KOPT-K1 (cell line): ENCODE results near the gene RIPK3.

Experiments
- H3K27ac ChIP-seq: fragments of 200-600 bp; sonication (generic); 2 replicates; pipeline ENCODE4 v1.5.1; 2016; ENCODE audit warnings: antibody characterized with exemption, mild to moderate bottlenecking, low read depth, low read length; ENCODE audit not compliant: poor library complexity, severe bottlenecking
- H3K36me3 ChIP-seq: fragments of 200-600 bp; sonication (generic); 2 replicates; pipeline ENCODE4 v1.5.1; 2017; ENCODE audit warnings: antibody characterized with exemption, mild to moderate bottlenecking, low read length, moderate library complexity; ENCODE audit not compliant: insufficient read depth
- H3K9me3 ChIP-seq: fragments of 200-600 bp; sonication (generic); 2 replicates; pipeline ENCODE4 v1.5.1; 2017; ENCODE audit warnings: antibody characterized with exemption, low read length, mild to moderate bottlenecking; ENCODE audit not compliant: insufficient read depth, poor library complexity, severe bottlenecking

The RIPK3 gene

DNA sequence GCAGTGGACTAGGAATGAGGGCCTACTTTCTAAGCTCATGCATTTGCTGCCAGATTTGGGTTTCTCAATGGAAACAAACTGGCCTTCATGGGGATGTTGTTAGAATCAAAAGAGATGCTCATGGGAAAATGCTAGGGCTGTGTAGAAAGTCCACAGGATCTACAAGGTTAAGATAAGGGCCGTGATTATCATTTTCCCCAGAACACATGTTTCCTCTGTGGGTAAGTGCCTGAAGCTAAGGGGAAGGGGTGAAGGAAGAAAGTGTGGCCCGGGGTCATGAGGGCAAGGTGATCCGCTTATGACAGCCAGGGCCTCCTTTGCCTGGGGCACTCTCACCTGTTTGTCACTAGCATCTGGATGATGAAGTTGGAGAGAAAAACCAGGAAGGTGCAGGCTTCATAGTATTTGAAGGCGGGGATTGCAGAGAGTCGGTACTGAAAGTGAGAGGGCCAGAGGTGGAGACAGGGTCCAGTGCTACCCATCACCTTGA, 14.7 kb downstream of the RIPK3 start:
- Histone ChIP-seq H3K9me3 (no peaks in the 10 kb centered on the region), H3K36me3 (no peaks in the 10 kb centered on the region), H3K27ac (no peak overlapping the region)

DNA sequence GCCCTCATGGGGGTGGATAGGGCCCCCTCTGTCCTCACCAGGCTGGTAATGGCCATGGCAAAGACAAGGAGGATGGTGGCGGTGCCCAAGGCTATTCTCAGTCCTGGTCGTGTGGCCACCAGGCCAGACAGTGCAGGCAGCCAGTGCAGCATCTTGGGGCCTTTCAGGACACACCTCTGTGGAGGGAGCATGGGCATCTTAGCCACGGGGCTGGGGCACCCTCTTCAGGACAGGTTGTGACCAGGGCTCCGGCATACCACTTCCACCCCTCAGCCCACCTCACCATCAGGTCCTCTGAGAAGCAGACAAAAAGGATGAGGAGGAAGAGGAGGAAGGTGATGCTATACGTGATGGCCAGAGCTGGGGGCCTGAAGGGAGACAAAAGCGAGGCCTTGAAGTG, 15.8 kb downstream of the RIPK3 start:
- Histone ChIP-seq H3K27ac (no peak overlapping the region), H3K36me3 (no peaks in the 10 kb centered on the region), H3K9me3 (no peaks in the 10 kb centered on the region)

DNA sequence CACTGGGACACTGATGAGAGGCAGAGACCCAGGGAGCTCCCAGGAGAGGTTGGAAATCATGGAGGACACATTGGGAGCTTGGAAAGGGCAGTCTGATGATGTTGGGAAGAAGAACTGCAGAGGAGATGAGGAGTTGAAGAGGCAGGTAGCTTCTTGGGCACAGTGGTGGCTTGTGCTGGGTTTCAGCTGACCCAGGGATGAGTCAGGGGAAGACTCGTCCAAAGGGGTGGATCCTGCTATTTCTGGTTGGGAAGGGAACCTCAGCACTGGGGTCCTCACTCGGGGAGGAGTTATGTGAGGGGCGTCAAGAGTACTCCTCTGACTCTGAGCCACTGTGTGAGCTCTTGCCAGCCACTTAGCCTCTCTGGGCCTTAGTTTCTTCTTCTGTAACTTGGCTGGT, 16.4 kb downstream of the RIPK3 start:
- Histone ChIP-seq H3K36me3 (no peaks in the 10 kb centered on the region), H3K9me3 (no peaks in the 10 kb centered on the region), H3K27ac (no peak overlapping the region)

DNA sequence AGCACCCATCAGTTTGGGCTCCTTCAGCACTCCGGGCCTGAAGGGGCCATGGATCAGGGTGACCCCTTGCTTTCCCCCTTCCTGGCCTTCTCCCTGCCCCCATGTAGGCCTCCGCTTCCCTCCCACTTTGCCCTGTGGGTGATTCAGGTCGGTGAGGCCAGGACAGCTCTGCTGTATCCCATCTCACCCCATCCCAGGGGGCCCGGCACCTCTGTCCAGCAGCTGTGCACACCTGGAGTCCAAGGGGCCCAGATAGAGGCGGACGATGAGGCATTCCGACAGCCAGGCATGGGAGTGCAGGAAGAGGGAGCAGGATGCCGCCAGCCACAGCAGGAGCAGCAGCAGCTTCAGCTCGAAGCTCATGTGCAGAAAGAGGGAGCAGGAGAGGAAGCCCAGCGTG, 17.1 kb downstream of the RIPK3 start:
- H3K36me3 ChIP-seq, result no peaks in the 10 kb centered on the region
- no peaks in the 10 kb centered on the region for H3K9me3 ChIP-seq
- H3K27ac ChIP-seq, result no peak overlapping the region

DNA sequence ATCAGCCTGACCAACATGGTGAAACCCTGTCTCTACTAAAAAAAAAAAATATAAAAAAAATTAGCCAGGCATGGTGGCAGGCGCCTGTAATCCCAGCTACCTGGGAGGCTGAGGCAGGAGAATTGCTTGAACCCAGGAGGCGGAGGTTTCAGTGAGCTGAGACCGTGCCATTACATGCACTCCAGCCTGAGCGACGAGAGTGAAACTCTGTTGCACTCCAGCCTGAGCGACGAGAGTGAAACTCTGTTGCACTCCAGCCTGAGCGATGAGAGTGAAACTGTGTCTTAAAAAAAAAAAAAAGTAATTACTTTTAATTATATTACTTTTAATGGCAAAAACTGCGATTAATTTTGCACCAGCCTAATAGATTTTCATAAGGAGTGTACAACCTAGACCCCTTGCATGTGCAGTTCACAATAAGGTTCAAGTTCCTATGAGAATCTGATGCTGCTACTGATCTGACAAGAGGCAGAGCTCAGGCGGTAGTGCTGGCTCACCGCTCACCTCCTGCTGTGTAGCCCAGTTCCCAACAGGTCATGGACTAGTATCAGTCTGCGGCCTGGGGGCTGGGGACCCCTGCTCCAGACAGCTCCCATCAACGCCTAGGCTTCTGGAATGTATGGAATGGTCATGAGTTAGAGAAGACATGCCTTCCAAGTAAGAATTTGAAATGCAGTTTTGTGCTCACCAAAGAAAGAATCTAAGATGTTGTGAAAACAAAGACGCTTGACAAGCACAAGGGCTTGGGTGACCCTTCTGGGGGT, 18.4 kb downstream of the RIPK3 start:
- Histone ChIP-seq H3K36me3 (no peaks in the 10 kb centered on the region), H3K9me3 (no peaks in the 10 kb centered on the region), H3K27ac (no peak overlapping the region)

DNA sequence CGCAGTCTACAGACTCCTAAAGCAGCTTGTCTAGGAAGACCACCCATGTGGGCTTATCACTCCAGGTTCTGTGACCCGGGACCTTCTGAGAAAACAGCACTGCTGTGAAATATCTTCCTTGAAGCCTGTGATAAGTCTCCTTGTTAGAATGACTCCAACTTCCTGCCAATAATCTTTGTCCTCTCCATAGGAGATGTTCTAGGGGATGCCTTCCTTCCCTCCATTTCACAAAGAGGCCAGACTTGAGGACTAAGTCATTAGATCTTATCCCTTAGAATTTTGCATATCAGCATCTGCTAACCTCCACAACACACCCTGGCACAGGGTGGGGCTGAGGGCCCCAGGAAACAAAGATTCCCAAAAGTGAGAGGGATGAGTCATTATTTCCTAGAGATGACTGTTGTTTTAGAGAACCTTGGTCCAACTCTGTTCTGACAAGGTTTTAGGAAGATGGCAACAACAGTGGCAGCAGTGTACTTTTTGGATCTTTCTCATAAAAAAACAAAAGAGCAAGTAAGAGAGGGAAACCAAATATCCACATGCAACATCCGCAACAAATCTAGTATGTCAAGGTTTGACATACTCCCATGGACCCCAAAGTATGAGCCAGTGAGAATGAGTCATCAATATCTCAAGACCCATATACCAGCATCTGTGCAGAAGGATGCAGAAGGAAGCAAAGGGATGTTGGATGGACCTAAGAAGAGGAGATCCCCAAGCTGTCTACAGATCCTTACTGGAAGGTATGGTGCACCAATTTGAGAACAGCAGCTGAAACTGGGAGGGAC, 22.5 kb downstream of the RIPK3 start:
- peaks cover 13% of the 10 kb centered on the region for H3K36me3 ChIP-seq
- H3K27ac ChIP-seq, result no peak overlapping the region
- no peaks in the 10 kb centered on the region for H3K9me3 ChIP-seq

DNA sequence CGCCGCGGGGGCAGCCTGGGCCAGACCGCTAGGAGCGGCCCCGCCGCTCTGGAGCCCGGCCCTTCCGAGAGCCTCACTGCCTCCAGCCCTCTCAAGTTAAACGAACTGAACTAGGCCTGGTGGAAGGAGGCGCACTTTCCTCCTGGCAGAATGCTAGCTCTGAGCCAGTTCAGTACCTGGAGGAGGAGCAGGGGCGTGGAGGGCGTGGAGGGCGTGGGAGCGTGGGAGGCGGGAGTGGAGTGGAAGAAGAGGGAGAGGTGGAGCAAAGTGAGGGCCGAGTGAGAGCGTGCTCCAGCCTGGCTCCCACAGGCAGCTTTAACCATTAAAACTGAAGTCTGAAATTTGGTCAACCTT, 23.2 kb downstream of the RIPK3 start:
- Histone ChIP-seq H3K27ac (no peak overlapping the region), H3K9me3 (no peaks in the 10 kb centered on the region), H3K36me3 (peaks cover 20% of the 10 kb centered on the region)

DNA sequence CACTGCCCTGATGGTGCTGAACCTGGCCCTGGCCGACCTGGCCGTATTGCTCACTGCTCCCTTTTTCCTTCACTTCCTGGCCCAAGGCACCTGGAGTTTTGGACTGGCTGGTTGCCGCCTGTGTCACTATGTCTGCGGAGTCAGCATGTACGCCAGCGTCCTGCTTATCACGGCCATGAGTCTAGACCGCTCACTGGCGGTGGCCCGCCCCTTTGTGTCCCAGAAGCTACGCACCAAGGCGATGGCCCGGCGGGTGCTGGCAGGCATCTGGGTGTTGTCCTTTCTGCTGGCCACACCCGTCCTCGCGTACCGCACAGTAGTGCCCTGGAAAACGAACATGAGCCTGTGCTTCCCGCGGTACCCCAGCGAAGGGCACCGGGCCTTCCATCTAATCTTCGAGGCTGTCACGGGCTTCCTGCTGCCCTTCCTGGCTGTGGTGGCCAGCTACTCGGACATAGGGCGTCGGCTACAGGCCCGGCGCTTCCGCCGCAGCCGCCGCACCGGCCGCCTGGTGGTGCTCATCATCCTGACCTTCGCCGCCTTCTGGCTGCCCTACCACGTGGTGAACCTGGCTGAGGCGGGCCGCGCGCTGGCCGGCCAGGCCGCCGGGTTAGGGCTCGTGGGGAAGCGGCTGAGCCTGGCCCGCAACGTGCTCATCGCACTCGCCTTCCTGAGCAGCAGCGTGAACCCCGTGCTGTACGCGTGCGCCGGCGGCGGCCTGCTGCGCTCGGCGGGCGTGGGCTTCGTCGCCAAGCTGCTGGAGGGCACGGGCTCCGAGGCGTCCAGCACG, 23.8 kb downstream of the RIPK3 start:
- Histone ChIP-seq H3K9me3 (no peaks in the 10 kb centered on the region), H3K36me3 (peaks cover 25% of the 10 kb centered on the region), H3K27ac (no peak overlapping the region)

DNA sequence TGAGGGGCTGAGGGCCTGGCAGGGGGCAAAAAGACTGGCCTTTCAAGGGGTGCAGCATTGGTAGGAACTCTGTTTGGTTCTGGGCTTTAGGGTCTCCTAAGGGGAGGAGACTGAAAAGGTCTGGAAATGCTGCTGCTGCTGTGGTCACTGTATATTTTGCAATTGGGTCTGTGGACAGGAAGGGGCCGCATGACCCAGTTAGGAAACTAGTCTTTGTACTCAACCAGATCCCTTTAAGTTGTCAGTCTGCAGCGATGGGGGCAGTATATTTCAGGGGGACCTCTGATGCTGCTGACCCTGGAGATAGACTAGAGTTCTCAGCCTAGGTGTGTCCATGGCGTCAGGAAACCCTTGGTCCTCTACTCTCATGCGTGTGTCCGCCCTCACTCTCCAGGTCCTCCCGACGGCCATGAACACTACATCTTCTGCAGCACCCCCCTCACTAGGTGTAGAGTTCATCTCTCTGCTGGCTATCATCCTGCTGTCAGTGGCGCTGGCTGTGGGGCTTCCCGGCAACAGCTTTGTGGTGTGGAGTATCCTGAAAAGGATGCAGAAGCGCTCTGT, 24.5 kb downstream of the RIPK3 start:
- H3K27ac ChIP-seq, result no peak overlapping the region
- H3K9me3 ChIP-seq, result no peaks in the 10 kb centered on the region
- H3K36me3 ChIP-seq, result peaks cover 29% of the 10 kb centered on the region

DNA sequence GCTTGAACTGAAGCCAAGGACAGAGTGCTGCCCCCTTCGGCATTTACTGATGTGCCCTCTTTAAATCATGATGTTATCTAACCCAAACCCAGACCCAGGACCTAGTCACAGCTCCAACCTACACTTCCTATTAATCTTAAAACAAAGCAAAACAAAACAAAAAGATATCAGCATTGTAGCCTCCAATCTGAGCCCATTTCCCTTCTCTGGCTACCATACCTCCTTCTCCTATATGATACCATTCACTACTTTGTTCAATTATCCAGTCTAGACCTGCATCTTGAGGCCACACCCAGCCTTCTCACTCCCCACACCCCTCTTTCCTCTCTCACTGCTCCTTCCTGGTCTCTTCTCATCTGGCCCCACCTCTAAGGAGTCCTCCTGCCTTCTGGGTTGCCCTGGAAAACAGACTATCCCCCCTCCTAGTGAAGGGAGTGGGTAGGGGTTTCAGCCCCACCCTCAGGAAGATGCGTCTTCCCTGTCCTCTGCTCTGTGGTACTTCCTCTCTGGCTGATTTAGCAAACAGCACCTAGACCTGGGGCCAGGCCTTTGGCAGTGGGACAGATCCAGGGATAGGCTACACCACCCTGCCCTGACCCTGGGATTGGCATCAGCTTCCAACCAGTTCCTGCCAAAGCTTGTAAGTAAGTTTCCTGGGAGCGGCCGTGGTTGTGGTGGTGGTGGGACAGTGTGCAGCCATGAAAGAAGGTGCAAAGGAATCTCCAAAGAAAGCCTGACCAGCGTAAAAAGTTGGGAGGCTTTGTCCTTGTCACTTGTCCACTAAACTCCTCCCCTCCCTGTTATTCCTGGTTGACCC, 25.2 kb downstream of the RIPK3 start:
- Histone ChIP-seq H3K36me3 (peaks cover 36% of the 10 kb centered on the region), H3K9me3 (no peaks in the 10 kb centered on the region), H3K27ac (no peak overlapping the region)

DNA sequence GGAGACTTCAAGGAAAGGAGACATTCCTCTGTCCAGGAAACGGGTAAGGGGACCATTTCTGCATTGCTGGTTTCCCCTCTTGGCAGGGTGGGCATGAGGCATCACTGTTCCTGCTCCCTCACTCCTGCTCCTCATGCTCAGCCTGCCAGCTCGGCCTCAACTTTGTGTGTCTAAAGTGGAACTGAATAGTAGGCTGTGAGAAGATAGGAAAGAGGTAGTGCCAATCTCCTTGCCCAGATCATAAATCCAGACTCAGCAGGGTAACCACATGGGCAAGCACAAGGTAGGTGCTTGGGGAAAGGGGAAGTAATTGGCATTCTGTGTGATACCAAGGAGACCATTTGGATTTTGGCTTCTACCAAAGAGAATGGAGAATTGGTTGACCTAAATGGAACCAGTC, 25.9 kb downstream of the RIPK3 start:
- H3K36me3 ChIP-seq, result peaks cover 43% of the 10 kb centered on the region
- no peaks in the 10 kb centered on the region for H3K9me3 ChIP-seq
- no peak overlapping the region for H3K27ac ChIP-seq

DNA sequence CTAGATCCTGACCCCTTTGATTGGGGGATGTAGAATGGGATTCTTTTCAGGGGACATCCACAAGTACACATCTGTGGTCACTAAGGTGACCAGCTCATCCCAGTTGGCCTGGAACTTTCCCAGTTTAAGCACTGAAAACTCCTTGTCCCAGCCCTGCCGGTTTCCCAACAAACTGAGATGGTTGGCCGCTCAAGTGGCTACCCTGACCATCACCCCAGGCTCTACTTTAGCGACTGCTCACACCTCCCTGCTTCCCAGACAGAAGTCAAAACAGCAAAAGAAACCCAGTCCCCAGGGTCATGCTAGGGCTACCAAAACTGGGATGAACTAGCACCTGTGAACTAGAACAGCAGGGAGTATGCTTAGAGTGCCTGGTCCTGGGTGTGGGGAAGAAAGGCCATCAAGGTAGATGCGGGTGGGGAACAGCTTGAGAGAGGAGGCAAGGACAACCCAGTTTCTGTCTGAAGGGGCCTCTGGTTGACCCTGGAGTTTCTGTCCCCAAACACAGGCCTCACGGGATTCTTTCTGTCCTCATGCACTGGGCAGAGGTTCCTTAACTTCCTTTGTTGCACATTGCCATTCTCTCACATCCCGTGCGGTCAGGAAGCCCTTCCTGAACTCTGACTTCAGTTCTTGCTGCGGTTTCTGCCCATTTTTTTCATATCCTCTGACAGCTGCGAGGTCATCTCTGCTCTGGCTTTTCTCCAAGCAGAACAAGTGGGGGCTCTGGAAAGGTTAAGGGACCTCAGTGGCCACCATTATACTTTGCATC, 26.9 kb downstream of the RIPK3 start:
- Histone ChIP-seq H3K27ac (no peak overlapping the region), H3K36me3 (peaks cover 50% of the 10 kb centered on the region), H3K9me3 (no peaks in the 10 kb centered on the region)

DNA sequence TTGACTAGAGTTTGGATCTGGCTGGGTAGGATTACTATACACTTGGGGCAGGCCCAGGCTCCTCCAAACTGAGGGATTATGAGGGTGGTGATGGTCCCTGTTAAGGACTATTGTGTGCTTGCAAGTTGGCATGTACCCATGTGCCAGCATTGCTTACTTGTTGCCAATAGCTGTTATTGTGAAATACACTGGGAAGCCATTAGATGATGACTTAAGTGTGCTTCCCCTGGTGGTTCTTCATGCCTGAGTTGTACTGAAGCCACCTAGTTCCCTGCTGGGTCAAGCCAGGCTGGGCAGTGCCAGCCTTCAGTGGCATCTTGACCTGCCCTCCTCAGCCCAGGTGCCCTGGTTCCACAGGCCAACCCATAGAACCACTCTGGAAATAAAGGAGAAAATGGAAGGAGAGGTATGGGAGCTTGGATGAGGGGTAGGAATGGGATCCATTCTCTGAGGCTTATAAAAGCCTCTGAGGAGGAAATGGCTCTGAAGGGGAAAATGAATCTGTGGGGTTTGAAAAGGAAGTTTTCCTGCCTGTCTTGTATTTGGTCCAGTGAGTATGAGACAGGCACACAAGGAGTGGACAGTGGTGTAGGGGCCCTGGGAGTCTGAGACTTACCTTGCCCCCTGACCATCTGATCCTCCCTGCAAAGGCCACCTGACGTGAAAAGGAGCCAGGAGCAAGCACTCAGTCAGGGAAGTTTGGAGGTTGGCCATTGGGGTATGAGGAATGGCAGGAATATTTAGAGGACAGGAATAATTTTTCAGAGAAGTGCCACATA, 27.8 kb downstream of the RIPK3 start:
- Histone ChIP-seq H3K27ac (no peak overlapping the region), H3K36me3 (peaks cover 58% of the 10 kb centered on the region), H3K9me3 (no peaks in the 10 kb centered on the region)
